HG03139 (cell line): Measurements from ENCODE around the gene ARHGAP11A.
"Not testable (repeated sequence)": the region's sequence is repeated elsewhere in the genome, so short reads cannot be mapped to it uniquely, and the experiment has no call there.

Experiments
- ATAC-seq: cut with Tn5 transposase; IDR thresholded peaks from one replicate; pipeline ENCODE4 v1.9.1; 2021; ENCODE audit not compliant: unreplicated experiment

The ARHGAP11A gene

DNA sequence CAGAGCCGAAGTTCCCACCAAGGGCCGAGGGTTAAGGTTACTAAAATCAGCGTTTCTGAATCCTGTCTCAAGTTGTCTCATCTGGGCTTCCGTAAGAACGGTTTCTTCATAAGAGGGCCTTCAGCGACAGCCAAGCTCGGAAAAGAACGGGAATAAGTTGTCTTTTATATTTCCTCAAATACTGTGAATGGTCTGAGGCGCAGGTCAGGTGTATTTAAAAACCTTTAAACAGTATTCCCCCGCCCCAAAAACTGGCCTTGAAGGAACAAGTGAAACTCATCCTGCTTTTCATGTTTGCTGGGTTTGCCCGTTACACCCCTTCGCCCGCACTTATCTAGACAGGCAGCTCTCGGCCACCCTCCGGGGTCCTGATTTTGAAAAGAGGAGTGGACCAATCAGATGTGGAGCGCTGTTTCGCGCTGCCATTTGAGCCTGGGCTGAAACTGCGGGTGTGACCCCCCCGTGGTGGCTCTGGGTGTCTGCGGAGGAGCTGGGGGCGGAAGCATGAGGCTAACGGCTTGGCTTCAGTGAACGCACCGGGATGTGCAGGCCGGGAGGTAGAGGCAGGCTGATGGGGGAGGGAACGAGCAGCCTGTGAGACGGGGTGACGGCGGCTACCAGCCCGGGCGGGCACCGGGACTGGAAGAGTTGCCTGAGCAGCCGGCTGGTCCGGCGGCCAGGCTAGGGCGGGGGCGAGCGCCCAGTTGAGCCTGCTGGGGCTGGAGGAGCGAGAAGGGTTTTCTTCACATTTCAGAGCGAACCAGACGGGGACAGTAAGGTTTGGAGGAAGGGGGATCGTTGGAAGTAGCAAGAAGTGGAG is at the start of gene ARHGAP11A:
Gene ARHGAP11A (plus strand): TSS at position 454 of the 820 bp plus-strand sequence. CDS start 708 bp downstream, outside the sequence.
- peak; percentile 66 for ATAC-seq

DNA sequence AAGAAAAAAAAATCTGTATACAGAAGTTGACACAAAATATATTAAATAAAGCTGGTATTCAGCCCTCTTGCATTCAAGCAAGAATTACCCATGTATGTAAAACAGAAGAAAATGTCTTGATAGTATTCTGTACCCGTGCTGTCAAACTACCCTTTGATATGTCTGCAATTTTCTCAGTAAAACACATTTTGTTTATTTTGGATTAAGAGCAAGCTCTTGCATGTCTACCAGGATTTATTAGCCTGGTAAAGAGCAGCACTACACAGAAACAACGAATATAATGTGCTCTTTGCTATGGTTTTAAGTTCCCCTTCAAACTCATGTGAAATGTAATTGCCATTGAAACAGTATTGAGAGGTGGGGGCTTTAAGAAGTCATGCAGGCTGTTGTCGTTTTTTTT is 46.3 kb upstream of the ARHGAP11A start:
- not testable (repeated sequence) for ATAC-seq

DNA sequence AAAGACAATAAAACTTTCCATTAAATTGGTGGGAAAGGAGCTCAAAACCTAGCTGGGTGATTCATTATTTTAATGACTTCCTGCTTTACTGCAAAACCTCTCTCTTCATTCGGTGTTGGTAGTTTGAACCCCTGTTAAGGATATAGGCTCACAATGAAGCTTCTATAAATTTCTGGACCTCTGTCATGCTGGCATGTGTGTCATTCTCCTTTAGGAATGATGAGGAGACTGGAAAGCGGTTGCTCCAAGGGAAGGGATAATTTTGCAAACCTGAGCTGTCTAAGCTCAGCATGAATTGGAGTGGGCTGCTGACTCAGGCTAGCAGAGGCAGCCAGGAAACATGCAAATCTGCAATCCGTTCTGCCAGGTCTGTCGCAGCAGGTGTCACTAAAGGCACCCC is 36.8 kb upstream of the ARHGAP11A start:
- not testable (repeated sequence) for ATAC-seq

DNA sequence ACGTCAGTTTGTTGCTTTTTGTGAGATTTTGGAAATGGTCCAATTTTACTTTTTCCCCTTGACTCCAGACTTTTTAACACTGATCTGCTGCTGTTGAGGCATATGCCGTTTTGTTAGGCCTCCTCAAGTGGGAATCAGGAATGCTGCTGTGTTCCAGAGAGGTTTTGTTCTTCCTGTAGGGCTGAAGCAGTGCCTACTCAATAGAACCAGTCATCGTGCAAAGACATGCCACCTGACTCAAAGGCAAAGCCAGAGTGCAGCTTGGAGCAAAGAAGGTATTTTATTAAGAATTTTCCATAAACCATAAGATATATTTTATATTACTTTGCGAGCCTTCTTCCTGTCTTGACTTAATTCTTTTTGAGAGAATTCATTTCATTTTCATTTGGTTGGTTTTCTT is 29.5 kb upstream of the ARHGAP11A start:
- not testable (repeated sequence) for ATAC-seq

DNA sequence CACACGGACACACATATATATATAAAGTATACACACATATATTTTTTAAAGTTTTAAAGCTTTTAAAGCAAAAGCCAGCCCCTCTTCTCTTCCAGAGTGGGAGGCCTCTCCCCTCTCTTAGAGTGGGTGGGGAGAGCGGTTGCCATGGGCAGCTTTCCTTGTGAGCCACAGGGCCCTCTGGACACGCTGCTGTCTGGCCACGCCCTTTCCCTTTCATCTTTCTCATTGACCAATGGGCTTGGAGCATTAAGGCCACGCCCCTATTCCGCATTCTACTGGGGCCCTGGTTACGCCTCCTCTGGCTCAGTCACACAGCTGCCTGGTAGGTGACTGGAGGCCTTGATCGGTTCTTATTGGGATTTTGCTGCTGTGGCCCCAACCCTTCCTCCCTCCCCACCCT is 22.2 kb upstream of the ARHGAP11A start, which contains the start of gene GOLGA8N:
Gene GOLGA8N (plus strand): TSS at position 306 of the 400 bp plus-strand sequence.
- ATAC-seq, result not testable (repeated sequence)

DNA sequence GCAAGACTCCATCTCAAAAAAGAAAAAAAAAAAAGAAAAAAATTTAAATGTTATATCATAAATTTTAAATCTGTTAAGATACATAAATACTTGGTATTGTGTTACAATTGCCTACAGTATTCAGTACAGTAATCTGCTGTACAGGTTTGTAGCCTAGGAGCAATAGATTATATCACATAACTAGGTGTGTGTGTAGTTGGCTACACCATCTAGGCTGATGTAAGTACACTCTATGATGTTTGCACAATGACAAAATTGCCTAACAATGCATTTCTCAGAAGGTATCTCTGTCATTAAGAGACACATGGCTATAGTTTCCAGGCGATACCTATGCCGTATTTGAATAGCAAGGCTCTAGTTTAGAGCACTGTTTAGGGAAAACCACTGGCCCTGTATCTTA is 5.8 kb upstream of the ARHGAP11A start:
- ATAC-seq, result not testable (repeated sequence)

DNA sequence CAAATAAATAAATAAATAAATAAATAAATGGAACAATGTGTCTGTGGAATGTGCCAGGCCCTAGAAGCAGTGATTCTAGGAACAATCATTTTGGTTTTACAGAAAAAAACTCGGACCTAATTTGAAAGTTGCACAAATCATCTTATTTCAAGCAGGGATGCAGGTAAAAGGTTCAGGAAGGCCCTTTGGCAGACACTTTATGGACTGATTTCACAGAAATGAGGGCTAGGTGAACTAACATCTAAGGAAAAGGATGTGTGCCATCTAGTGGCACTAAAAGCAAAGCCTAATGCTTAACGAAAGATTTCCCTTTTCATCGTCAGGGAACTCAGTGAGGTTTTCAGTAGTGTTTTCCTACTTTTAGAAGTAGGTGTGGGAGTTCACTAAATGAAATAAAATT is 4.6 kb upstream of the ARHGAP11A start:
- not testable (repeated sequence) for ATAC-seq

DNA sequence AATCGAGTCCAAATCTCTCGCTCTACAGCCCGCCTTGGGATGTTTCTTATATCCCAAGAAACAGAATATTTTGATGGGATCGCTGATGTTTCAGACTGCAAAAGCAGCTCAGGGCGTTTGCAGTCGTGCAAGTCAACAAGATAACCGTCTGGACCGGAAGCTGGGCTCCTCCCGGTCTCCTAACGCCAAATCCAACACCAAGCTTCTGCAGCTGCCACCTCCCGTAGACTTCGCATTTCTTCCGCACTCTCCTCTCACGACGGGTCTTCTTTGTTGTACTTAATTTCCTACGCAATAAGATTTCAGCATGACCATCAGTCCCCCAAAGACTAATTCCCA is 623 bp upstream of the ARHGAP11A start:
- ATAC-seq, result peak; percentile 25

DNA sequence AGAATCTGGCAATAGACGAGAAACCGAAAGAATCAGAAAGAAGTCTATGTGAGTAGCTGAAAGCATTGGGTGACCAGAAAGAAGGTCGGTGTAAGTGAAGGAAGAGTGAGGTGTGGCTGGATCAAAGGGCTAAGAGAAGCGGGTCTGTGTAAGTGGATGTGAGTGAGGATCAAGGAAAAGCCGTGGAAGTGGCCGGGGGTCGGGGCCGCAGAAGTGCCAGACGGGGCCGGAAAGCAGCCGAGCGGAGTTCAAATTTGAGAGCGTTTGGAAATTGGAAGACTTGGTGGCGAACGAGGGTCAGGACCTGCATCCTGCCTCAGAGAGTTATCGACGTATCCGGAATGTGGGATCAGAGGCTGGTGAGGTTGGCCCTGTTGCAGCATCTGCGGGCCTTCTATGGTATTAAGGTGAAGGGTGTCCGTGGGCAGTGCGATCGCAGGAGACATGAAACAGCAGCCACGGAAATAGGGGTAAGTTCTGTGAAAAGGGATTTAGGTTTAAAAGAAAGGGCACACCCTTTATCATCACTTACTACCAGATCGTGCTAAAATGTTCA is 645 bp downstream of the ARHGAP11A start:
- ATAC-seq, result not testable (repeated sequence)

DNA sequence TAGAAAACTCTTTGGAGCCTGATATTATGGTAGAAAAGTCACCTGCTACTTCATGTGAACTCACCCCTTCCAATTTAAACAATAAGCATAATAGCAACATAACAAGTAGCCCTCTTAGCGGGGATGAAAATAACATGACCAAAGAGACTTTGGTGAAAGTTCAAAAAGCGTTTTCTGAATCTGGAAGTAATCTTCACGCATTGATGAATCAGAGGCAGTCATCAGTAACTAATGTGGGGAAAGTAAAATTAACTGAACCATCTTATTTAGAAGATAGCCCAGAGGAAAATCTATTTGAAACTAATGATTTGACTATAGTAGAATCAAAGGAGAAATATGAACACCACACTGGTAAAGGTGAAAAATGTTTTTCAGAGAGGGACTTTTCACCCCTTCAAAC is 21.1 kb downstream of the ARHGAP11A start:
- no peak for ATAC-seq

DNA sequence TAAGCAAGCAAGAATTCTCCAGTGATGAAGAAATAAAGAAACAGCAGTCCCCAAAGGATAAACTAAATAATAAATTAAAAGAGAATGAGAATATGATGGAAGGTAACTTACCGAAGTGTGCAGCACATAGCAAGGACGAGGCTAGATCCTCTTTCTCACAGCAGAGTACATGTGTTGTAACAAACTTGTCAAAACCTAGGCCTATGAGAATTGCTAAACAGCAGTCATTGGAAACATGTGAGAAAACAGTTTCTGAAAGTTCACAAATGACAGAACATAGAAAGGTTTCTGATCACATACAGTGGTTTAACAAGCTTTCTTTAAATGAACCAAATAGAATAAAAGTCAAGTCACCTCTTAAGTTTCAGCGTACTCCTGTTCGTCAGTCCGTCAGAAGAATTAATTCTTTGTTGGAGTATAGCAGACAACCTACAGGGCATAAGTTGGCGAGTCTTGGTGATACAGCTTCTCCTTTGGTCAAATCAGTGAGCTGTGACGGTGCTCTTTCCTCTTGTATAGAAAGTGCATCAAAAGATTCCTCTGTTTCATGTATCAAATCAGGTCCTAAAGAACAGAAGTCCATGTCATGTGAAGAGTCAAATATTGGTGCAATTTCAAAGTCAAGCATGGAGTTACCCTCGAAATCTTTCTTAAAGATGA is 21.7 kb downstream of the ARHGAP11A start:
- ATAC-seq, result no peak

GRCh38 chr15:32637704-32638103 is 22.4 kb downstream of the ARHGAP11A start:
- no peak for ATAC-seq

- no peak for ATAC-seq
Measured at GRCh38 chr15:32641517-32642059, 26.3 kb downstream of the ARHGAP11A start, which contains the start of gene SCG5. SCG5 (plus strand) TSS chr15:32641710; CDS start chr15:32643593, 1,883 bp downstream.

DNA sequence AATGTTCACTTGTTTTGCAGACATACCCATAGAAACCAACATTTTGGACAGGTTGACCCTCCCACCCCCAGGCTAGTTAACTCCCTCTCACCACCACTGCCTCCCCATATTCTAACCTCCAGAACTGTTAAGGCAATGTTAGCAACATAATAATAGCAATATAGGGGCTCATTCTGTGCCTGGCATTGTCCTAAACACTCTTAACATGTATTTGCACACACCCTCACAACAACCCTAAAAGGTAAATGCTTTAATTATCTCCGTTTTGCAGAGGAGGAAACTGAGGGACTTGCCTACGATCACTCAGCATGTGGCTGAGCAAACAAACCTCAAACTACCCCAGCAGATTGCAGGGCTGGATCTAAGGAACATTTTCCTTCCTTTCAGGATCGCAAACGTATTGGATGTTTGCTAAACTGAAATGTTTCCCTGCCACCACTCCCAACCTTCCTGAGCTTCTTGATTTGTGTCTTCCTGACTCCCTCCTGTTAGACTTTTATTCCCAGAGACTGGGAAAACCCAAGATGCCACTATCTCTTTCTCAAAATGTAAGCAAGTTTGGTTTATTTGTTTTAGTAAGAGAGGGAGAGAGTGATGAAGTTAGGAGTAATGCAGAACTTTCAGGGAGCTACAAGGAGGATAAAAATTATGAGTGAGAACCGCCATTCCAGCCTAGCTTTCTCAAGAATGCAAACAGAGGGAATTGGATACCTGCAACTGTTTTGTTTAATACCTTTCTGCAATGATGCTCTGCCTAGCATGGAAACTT is 27.5 kb downstream of the ARHGAP11A start:
- no peak for ATAC-seq

DNA sequence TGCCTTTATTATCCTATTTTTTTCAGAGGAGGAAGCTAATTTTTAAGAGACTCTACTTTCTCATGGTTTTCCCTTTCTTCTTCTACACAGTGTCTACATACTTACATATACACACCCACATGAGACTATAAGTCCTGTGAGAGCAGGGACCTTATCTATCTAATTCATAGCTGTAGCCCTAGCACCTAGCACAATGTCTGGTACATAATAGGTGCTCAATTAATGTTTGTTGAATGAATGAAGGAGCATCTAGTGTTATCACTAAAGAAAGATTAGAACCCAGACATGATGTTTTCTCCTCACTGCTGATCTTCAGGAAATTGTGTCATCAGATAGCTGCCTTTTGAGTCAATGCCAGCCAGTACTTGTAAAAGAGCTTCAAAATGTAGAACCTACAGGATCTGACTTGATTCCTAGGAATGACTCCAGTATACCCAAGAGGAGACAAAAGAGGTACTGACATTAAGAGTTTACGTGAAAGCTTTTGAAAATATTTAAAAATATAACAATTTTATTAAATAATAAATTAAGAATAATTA is 28.7 kb downstream of the ARHGAP11A start:
- ATAC-seq, result no peak

- ATAC-seq, result no peak
Measured at GRCh38 chr15:32646291-32646690, 31.0 kb downstream of the ARHGAP11A start.

DNA sequence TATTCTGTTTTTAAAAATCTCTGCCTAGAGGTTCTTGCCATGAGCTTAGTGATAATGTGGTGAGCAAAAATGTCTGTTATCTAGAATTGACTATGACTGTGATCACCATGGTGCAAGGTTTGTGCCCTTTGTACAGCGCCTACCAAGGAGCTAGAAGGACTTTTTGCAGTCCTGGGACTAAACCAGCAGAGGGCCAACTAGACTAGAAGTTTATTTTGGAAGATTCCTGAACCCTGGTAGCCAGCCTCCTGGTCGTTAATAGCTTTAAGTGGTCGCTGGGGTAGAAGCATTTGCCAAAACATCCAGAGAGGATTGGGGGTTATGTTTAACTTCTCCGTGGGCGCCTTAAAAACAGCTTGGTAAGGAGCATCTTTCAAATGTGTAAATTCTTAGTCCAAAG is 34.0 kb downstream of the ARHGAP11A start:
- no peak for ATAC-seq

DNA sequence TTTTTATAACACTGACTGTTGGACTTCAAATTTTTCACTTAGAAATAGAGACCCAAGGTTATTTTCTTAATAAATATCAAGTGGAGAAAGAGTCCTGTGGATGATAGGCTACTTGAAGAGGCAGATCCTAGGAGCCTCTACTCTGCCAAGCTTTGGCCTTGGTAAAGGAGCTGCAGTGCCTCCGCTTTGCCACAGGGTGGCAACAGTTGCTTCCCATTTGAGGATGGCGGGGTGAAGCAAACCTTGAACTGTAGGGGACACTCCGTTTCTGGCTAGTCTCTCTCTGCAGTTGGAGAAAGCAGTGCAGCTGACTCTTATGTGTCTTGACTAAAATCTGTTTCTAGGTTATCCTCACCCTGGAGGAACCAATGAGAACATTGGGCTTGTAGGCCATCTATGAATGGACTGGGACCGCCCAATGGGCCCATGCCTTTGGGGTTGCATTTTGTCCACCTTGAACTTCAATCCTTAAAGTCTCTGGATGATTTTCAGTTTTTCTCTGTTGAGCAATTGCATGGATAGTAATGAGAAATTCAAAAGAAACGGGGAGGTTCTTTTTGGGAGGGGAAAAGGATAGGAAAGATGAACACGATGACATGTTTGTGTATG is 36.0 kb downstream of the ARHGAP11A start:
- ATAC-seq, result peak; percentile 85

- no peak for ATAC-seq
Measured at GRCh38 chr15:32652178-32652577, 36.9 kb downstream of the ARHGAP11A start.

DNA sequence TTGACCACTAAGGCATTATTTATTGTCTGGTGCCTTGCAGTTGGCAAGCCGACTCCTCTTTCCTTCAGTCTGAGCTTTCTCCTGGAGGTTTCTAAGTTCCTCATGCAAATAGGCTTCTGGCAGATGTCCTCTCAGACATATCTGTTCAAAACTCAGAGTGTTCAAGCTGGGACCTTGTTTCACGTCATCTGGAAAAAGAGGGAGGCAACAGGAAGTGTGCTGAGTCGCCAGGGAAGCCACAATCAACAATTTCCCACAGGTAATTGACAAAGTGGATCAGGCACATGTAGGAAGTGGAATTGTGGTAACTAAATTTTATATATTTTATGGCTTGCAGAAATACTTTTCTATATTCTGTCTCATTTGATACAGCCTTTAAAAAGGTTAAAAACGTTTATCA is 40.8 kb downstream of the ARHGAP11A start:
- ATAC-seq, result no peak
